SHP77 (cell line): Measurements from ENCODE around the gene FAM184A.
A peak's percentile ranks its signal among the peaks of the same experiment; 100 is the strongest.

Source experiments
- DNase-seq, 2 experiments: peaks; one replicate each; lab custom pipeline; 2025; lab: John Stamatoyannopoulos, UW

FAM184A gene

GRCh38 chr6:118963003-118963402 lies 115.5 kb downstream of the FAM184A start:
- no peak for DNase-seq

GRCh38 chr6:118959903-118960302 lies 118.6 kb downstream of the FAM184A start:
- DNase-seq: no peak

- DNase-seq: no peak
Measured at GRCh38 chr6:118953391-118953790, 125.1 kb downstream of the FAM184A start.

GRCh38 chr6:118952683-118953082 lies 125.8 kb downstream of the FAM184A start:
- DNase-seq: no peak

- DNase-seq: no peak
Measured at GRCh38 chr6:118945217-118945616, 133.2 kb downstream of the FAM184A start.

GRCh38 chr6:118940770-118941169 lies 137.7 kb downstream of the FAM184A start:
- no peak for DNase-seq

GRCh38 chr6:118939683-118940082 lies 138.8 kb downstream of the FAM184A start:
- no peak for DNase-seq

- no peak for DNase-seq
Measured at GRCh38 chr6:118935978-118936703, 142.3 kb downstream of the FAM184A start.

- DNase-seq: no peak
Measured at GRCh38 chr6:118935331-118935668, 143.2 kb downstream of the FAM184A start.

- peak; percentile 87 to 92 for DNase-seq
Measured at GRCh38 chr6:118934461-118935330, 143.8 kb downstream of the FAM184A start, which contains the start of gene MCM9. TSS of gene MCM9 (minus strand) at chr6:118935159. CDS start at chr6:118931723, 3,436 bp downstream.

- DNase-seq: no peak
Measured at GRCh38 chr6:118933855-118934460, 144.5 kb downstream of the FAM184A start.

GRCh38 chr6:118932421-118932820 lies 146.0 kb downstream of the FAM184A start:
- DNase-seq: no peak

- DNase-seq: no peak
Measured at GRCh38 chr6:118931436-118931835, 147.0 kb downstream of the FAM184A start.

- no peak for DNase-seq
Measured at GRCh38 chr6:118930680-118931079, 147.8 kb downstream of the FAM184A start.

GRCh38 chr6:118923035-118923434 lies 155.4 kb downstream of the FAM184A start:
- DNase-seq: no peak

GRCh38 chr6:118921084-118921483 lies 157.4 kb downstream of the FAM184A start:
- no peak for DNase-seq

- no peak for DNase-seq
Measured at GRCh38 chr6:118918329-118918725, 160.1 kb downstream of the FAM184A start.

- no peak for DNase-seq
Measured at GRCh38 chr6:118917546-118918328, 160.7 kb downstream of the FAM184A start.

- DNase-seq: no peak
Measured at GRCh38 chr6:118914598-118914997, 163.9 kb downstream of the FAM184A start.

- DNase-seq: no peak
Measured at GRCh38 chr6:118913161-118913560, 165.3 kb downstream of the FAM184A start.

- no peak for DNase-seq
Measured at GRCh38 chr6:118912646-118913045, 165.8 kb downstream of the FAM184A start.
